Breast epithelium (tissue), 4 donors: ENCODE data around the gene DAND5. TPM values are rescaled to one million over a fixed set of nuclear protein-coding genes. Genes with fewer than 3 reads are reported as not detected.
"Not testable (repeated sequence)": the region's sequence is repeated elsewhere in the genome, so short reads cannot be mapped to it uniquely, and the experiment has no call there.

Experiments
- DNase-seq, 2 donors: peaks; one replicate each; pipeline ENCODE4 v3.0.0-alpha.2; 2019; ENCODE audit warnings: low spot score in 2 of 2
- H3K27ac ChIP-seq, 2 donors: fragments of 200-600 bp; sonication (generic) in 1 of 2; one replicate each; pipeline ENCODE4 v1.5.1; 2016 to 2019; ENCODE audit warnings: mild to moderate bottlenecking in 1 of 2
- H3K27me3 ChIP-seq, 2 donors: fragments of 200-600 bp; sonication (generic) in 1 of 2; one replicate each; pipeline versions ENCODE4 v1.5.1 to v1.6.0; 2017 to 2019; ENCODE audit warnings: control low read depth in 1 of 2, mild to moderate bottlenecking in 1 of 2
- H3K36me3 ChIP-seq: fragments of 200-600 bp; one replicate; pipeline ENCODE4 v1.5.1; 2019
- H3K4me1 ChIP-seq, 2 donors: fragments of 200-600 bp; sonication (generic); one replicate each; pipeline ENCODE4 v1.5.1; 2016 to 2019; ENCODE audit warnings: control low read depth in 1 of 2
- H3K4me3 ChIP-seq, 3 donors: fragments of 200-600 bp; sonication (generic); 1 replicate in 2 of 3; 2 replicates in 1 of 3; pipeline ENCODE4 v1.5.1; 2016 to 2019; ENCODE audit warnings: mild to moderate bottlenecking in 3 of 3, moderate library complexity in 2 of 3
- H3K9me3 ChIP-seq, 2 donors: fragments of 200-600 bp; sonication (generic) in 1 of 2; one replicate each; pipeline ENCODE4 v1.5.1; 2016 to 2019; ENCODE audit warnings: control low read depth in 1 of 2
- CTCF ChIP-seq, 3 donors: fragments of 450-650 bp; IDR thresholded peaks; one replicate each; pipeline ENCODE4 v1.5.1; 2016 to 2017; ENCODE audit warnings: antibody characterized with exemption in 3 of 3, mild to moderate bottlenecking in 3 of 3, moderate library complexity in 3 of 3
- POLR2A ChIP-seq: fragments of 450-650 bp; IDR thresholded peaks from one replicate; pipeline ENCODE4 v1.6.1; 2016; ENCODE audit warnings: antibody characterized with exemption, mild to moderate bottlenecking, moderate library complexity
- POLR2AphosphoS5 ChIP-seq, 3 donors: sonication (generic); formaldehyde crosslinking; IDR thresholded peaks; one replicate each; pipeline ENCODE4 v1.6.1; 2017; ENCODE audit warnings: antibody characterized with exemption in 3 of 3
- intact Hi-C: fragments of 100-400 bp; cut with DNase I; formaldehyde crosslinking; loops from one replicate; pipeline ENCODE4 v1.15.1; 2023; ENCODE audit warnings: low total_unique reads
- total RNA-seq, 3 donors: library from RNA; depleted of rRNA; stranded (reverse); fragments of >200 nt; gene quantifications; one replicate each; pipeline ENCODE4 v1.1.0, GENCODE V29; 2016

DAND5 gene
- total RNA-seq, 3 donors from 2014 or later, result not detected

GRCh38 chr19:12974301-12975220 lies 5.2 kb downstream of the DAND5 start:
- H3K4me3 ChIP-seq, result no peak overlapping the region
- H3K4me1 ChIP-seq, result no peaks in the 10 kb centered on the region
- H3K9me3 ChIP-seq, result no peaks in the 10 kb centered on the region
- intact Hi-C loops, result no loop called here
- TF ChIP-seq POLR2AphosphoS5 (IDR thresholded peaks at IDR 0.05), result no peak
- no peak for TF ChIP-seq CTCF (IDR thresholded peaks at IDR 0.05)
- TF ChIP-seq POLR2A, result no peak
- H3K27me3 ChIP-seq, result no peaks in the 10 kb centered on the region
- H3K36me3 ChIP-seq, result no peaks in the 10 kb centered on the region
- H3K27ac ChIP-seq, result peak overlapping the region in 1 of 2 donors; percentile 9
- no peak for DNase-seq

- no peaks in the 10 kb centered on the region for H3K9me3 ChIP-seq
- H3K27ac ChIP-seq, result peak overlapping the region in 1 of 2 donors; percentile 9
- intact Hi-C loops, result no loop called here
- no peaks in the 10 kb centered on the region for H3K4me1 ChIP-seq
- no peaks in the 10 kb centered on the region for H3K27me3 ChIP-seq
- TF ChIP-seq POLR2AphosphoS5 (IDR thresholded peaks at IDR 0.05) (no peak), POLR2A (no peak), CTCF (IDR thresholded peaks at IDR 0.05) (no peak)
- no peaks in the 10 kb centered on the region for H3K36me3 ChIP-seq
- no peak for DNase-seq
- H3K4me3 ChIP-seq, result no peak overlapping the region
Measured at GRCh38 chr19:12975221-12975741, 5.9 kb downstream of the DAND5 start.

DNA sequence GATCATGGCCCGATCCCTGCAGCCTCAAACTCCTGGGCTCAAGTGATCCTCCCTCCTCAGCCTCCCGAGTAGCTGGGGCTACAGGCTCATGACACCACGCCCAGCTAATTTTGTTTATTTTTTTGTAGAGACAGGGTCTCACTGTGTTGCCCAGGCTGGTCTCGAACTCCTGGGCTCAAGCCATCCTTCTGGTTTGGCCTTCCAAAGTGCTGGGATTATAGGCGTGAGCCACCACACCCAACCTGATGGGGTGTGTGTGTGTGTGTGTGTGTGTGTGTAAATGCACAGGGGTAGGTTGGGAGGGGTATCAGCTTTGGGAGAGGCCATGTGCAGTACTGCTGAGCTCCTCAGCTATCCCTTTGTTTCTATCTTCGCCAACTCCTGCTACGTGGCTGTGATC lies 6.7 kb downstream of the DAND5 start:
- not testable (repeated sequence) for H3K27me3 ChIP-seq, H3K4me1 ChIP-seq, H3K9me3 ChIP-seq, H3K36me3 ChIP-seq, H3K4me3 ChIP-seq, DNase-seq, H3K27ac ChIP-seq
- intact Hi-C loops, result loop anchor here (1.0 kb wide), 1 partner anchor 38 kb away; no protein-coding TSS in a partner anchor

DNA sequence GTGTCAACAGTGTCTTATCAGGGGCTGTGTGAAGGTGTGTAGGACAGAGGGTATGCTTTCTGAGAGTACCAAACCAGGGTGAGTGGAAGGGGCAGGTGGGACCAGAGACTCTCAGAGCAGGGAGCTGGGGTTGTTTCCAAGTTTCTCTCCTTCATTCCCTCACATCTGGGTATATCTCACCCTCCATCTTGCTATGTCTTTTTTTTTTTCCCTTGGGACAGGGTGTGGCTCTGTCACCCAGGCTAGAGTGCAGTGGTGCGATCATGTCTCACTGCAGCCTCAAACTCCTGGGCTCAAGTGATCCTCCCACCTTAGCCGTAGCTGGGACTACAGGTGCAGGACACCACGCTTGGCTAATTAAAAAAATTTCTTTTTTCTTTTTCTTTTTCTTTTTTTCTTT lies 10.6 kb downstream of the DAND5 start:
- H3K9me3 ChIP-seq, result no peaks in the 10 kb centered on the region
- H3K4me1 ChIP-seq, result no peaks in the 10 kb centered on the region
- H3K36me3 ChIP-seq, result no peaks in the 10 kb centered on the region
- no peak overlapping the region for H3K4me3 ChIP-seq
- H3K27me3 ChIP-seq, result no peaks in the 10 kb centered on the region
- DNase-seq, result no peak
- H3K27ac ChIP-seq, result no peak overlapping the region
- intact Hi-C loops, result no loop called here
- TF ChIP-seq POLR2A (no peak), CTCF (IDR thresholded peaks at IDR 0.05) (no peak), POLR2AphosphoS5 (IDR thresholded peaks at IDR 0.05) (no peak)

- Histone ChIP-seq H3K27ac (peak overlapping the region in 1 of 2 donors; percentile 84), H3K4me1 (peaks cover 0 to 7% of the 10 kb centered on the region in 2 donors), H3K36me3 (no peaks in the 10 kb centered on the region), H3K4me3 (no peak overlapping the region), H3K9me3 (no peaks in the 10 kb centered on the region), H3K27me3 (no peaks in the 10 kb centered on the region)
- TF ChIP-seq CTCF (IDR thresholded peaks at IDR 0.05) (no peak), POLR2A (no peak), POLR2AphosphoS5 (IDR thresholded peaks at IDR 0.05) (no peak)
- intact Hi-C loops, result no loop called here
- DNase-seq, result no peak
Measured at GRCh38 chr19:12982648-12983047, 13.3 kb downstream of the DAND5 start.
